Uterus (tissue), 2 donors: Measurements from ENCODE around the gene ADAMTS19.

Source experiments
- POLR2A ChIP-seq, 2 donors: fragments of 450-650 bp; IDR thresholded peaks; one replicate each; pipeline ENCODE4 v1.6.1; 2016; ENCODE audit warnings: antibody characterized with exemption in 2 of 2, mild to moderate bottlenecking in 1 of 2, moderate library complexity in 1 of 2
- TF ChIP-seq, protein P1 (sequence below), 4 experiments: fragments of 200-600 bp in 2 of 4; fragments of 450-650 bp in 2 of 4; sonication (generic) in 2 of 4; IDR thresholded peaks; one replicate each; pipeline ENCODE4 v1.5.1; 2016 to 2019; ENCODE audit warnings: antibody characterized with exemption in 4 of 4, mild to moderate bottlenecking in 2 of 4, moderate library complexity in 1 of 4

DNA sequence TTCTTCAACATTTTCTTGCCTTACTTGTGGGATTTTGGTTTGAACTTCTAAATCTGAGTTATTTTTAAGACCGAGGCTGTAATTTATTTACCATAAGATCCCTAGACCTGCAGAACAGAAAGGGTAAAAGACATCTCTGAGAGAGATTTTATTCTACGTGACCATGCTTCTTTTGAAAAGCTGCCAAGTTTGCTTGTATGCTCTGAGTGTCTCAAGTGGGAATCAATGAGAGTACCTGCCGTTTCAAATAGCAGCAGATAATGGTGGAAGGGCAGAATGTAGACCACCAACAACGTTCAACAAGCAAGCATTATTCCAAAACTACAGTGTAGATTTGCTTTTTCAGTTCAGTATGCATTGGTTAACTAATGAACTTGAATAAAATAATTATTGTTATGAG, 179.2 kb downstream of the ADAMTS19 start:
- TF ChIP-seq, protein P1, sequence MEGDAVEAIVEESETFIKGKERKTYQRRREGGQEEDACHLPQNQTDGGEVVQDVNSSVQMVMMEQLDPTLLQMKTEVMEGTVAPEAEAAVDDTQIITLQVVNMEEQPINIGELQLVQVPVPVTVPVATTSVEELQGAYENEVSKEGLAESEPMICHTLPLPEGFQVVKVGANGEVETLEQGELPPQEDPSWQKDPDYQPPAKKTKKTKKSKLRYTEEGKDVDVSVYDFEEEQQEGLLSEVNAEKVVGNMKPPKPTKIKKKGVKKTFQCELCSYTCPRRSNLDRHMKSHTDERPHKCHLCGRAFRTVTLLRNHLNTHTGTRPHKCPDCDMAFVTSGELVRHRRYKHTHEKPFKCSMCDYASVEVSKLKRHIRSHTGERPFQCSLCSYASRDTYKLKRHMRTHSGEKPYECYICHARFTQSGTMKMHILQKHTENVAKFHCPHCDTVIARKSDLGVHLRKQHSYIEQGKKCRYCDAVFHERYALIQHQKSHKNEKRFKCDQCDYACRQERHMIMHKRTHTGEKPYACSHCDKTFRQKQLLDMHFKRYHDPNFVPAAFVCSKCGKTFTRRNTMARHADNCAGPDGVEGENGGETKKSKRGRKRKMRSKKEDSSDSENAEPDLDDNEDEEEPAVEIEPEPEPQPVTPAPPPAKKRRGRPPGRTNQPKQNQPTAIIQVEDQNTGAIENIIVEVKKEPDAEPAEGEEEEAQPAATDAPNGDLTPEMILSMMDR (IDR thresholded peaks at IDR 0.05): no peak
- no peak for TF ChIP-seq POLR2A (IDR thresholded peaks at IDR 0.05)
